PC-9 (cell line): ENCODE measurements around the gene CYFIP2. TPM values are rescaled to one million over a fixed set of nuclear protein-coding genes. Genes with fewer than 3 reads are reported as not detected.

Experiments
- BruUV-seq: library from RNA; stranded (reverse); fragments of 400-500 nt; replicated peaks from 2 replicates; lab custom pipeline; 2021; lab: Mats Ljungman, UMichigan
- CTCF ChIA-PET: fragments of 300-600 bp; sonication (Branson Sonifier 250); formaldehyde crosslinking; loops from one replicate; lab custom pipeline; 2022; ENCODE audit warnings: antibody characterized with exemption; lab: Charles Lee
- POLR2A ChIA-PET: fragments of 300-600 bp; sonication (Branson Sonifier 250); formaldehyde crosslinking; loops from one replicate; lab custom pipeline; 2022; ENCODE audit warnings: antibody characterized with exemption; ENCODE audit not compliant: unreplicated experiment; lab: Charles Lee
- DNase-seq, 2 experiments: peaks; one replicate each; pipeline versions ENCODE4 v3.0.0 to v3.0.0-alpha.2; 2015 to 2022; ENCODE audit warnings: mixed read lengths in 1 of 2
- H2AFZ ChIP-seq: fragments of 200-600 bp; sonication (generic); 2 replicates; pipeline ENCODE4 v1.8.1; 2017; ENCODE audit warnings: antibody characterized with exemption
- H3F3A ChIP-seq: fragments of 200-600 bp; sonication (generic); 2 replicates; pipeline ENCODE4 v1.8.1; 2017; ENCODE audit warnings: antibody characterized with exemption, mild to moderate bottlenecking, low read depth; ENCODE audit not compliant: insufficient read depth
- H3K27ac ChIP-seq: fragments of 200-600 bp; sonication (generic); 2 replicates; pipeline ENCODE4 v1.6.1; 2016; ENCODE audit warnings: mixed run types
- H3K27me3 ChIP-seq: fragments of 200-600 bp; sonication (generic); 2 replicates; pipeline ENCODE4 v1.6.1; 2016; ENCODE audit warnings: low read depth, mixed run types; ENCODE audit not compliant: insufficient read depth
- H3K36me3 ChIP-seq: fragments of 200-600 bp; sonication (generic); 2 replicates; pipeline ENCODE4 v1.6.1; 2016; ENCODE audit warnings: low read depth, mixed run types
- H3K4me1 ChIP-seq: fragments of 200-600 bp; sonication (generic); replicated peaks from 2 replicates; pipeline ENCODE4 v1.6.1; 2016; ENCODE audit warnings: mixed run types; ENCODE audit not compliant: insufficient read depth
- H3K4me2 ChIP-seq: fragments of 200-600 bp; sonication (generic); 2 replicates; pipeline ENCODE4 v1.6.1; 2017; ENCODE audit warnings: mixed run types
- H3K4me3 ChIP-seq: fragments of 200-600 bp; sonication (generic); 2 replicates; pipeline ENCODE4 v1.6.1; 2016; ENCODE audit warnings: mixed run types
- H3K79me2 ChIP-seq: fragments of 200-600 bp; sonication (generic); 2 replicates; pipeline ENCODE4 v1.6.1; 2017; ENCODE audit warnings: low read depth, mixed run types
- H3K9me2 ChIP-seq: fragments of 200-600 bp; sonication (generic); 2 replicates; pipeline ENCODE4 v1.8.1; 2017; ENCODE audit warnings: mild to moderate bottlenecking; ENCODE audit not compliant: insufficient read depth
- H3K9me3 ChIP-seq: fragments of 200-600 bp; sonication (generic); 2 replicates; pipeline ENCODE4 v1.8.1; 2016; ENCODE audit warnings: low read depth; ENCODE audit not compliant: insufficient read depth
- H4K20me1 ChIP-seq: fragments of 200-600 bp; sonication (generic); 2 replicates; pipeline ENCODE4 v1.8.1; 2017; ENCODE audit not compliant: insufficient read depth
- EZH2 ChIP-seq: fragments of 200-600 bp; sonication (generic); IDR thresholded peaks from 2 replicates; pipeline ENCODE4 v1.8.0; 2017; ENCODE audit warnings: antibody characterized with exemption, low read depth
- intact Hi-C: fragments of 100-400 bp; cut with micrococcal nuclease; formaldehyde crosslinking; loops from one replicate; pipeline ENCODE4 v1.10.0; 2022; ENCODE audit not compliant: unreplicated experiment
- total RNA-seq: library from RNA; stranded (reverse); gene quantifications from 2 replicates; pipeline ENCODE4 v1.2.3, GENCODE V29; 2021
- TF ChIP-seq, protein P1 (sequence below): fragments of 200-600 bp; sonication (generic); conservative IDR thresholded peaks from 2 replicates; pipeline ENCODE4 v1.6.1; 2017; ENCODE audit warnings: mixed run types, antibody characterized with exemption, mild to moderate bottlenecking, moderate library complexity

CYFIP2 gene
- total RNA-seq, 1 experiment from 2014 or later, result not detected

GRCh38 chr5:157290981-157291711, 25.2 kb downstream of the CYFIP2 start:
- no peak overlapping the region for H3K27ac ChIP-seq

GRCh38 chr5:157292599-157292998, 26.7 kb downstream of the CYFIP2 start:
- Histone ChIP-seq H3K4me2 (no peak overlapping the region), H3K4me1 (no peaks in the 10 kb centered on the region), H3K27ac (no peak overlapping the region), H3K79me2 (no peaks in the 10 kb centered on the region), H2AFZ (no peak overlapping the region), H3K4me3 (no peak overlapping the region), H4K20me1 (no peaks in the 10 kb centered on the region), H3K36me3 (no peaks in the 10 kb centered on the region), H3K9me2 (no peaks in the 10 kb centered on the region), H3K27me3 (peaks cover 38% of the 10 kb centered on the region), H3K9me3 (no peaks in the 10 kb centered on the region), H3F3A (no peaks in the 10 kb centered on the region)
- no peak for DNase-seq
- POLR2A ChIA-PET, result no interaction called here
- TF ChIP-seq, protein P1, sequence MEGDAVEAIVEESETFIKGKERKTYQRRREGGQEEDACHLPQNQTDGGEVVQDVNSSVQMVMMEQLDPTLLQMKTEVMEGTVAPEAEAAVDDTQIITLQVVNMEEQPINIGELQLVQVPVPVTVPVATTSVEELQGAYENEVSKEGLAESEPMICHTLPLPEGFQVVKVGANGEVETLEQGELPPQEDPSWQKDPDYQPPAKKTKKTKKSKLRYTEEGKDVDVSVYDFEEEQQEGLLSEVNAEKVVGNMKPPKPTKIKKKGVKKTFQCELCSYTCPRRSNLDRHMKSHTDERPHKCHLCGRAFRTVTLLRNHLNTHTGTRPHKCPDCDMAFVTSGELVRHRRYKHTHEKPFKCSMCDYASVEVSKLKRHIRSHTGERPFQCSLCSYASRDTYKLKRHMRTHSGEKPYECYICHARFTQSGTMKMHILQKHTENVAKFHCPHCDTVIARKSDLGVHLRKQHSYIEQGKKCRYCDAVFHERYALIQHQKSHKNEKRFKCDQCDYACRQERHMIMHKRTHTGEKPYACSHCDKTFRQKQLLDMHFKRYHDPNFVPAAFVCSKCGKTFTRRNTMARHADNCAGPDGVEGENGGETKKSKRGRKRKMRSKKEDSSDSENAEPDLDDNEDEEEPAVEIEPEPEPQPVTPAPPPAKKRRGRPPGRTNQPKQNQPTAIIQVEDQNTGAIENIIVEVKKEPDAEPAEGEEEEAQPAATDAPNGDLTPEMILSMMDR, result no peak
- no peak for TF ChIP-seq EZH2
- no TSS peak for BruUV-seq
- CTCF ChIA-PET, result no interaction called here
- intact Hi-C loops, result loop anchor here (5.0 kb wide), 1 partner anchor 850 kb away; no protein-coding TSS in a partner anchor

More at GRCh38 chr5:157290981-157291711, 25.2 kb downstream of the CYFIP2 start:
- BruUV-seq, result no TSS peak
- Histone ChIP-seq H2AFZ (no peak overlapping the region), H4K20me1 (no peaks in the 10 kb centered on the region), H3K36me3 (no peaks in the 10 kb centered on the region), H3K9me3 (no peaks in the 10 kb centered on the region), H3K4me1 (no peaks in the 10 kb centered on the region), H3K9me2 (no peaks in the 10 kb centered on the region), H3F3A (no peaks in the 10 kb centered on the region), H3K27me3 (peaks cover 40% of the 10 kb centered on the region), H3K79me2 (no peaks in the 10 kb centered on the region), H3K4me3 (no peak overlapping the region), H3K4me2 (no peak overlapping the region)
- TF ChIP-seq EZH2, result no peak
- TF ChIP-seq, protein P1, result no peak
- no peak for DNase-seq
- ChIA-PET POLR2A (no interaction called here), CTCF (no interaction called here)
- intact Hi-C loops, result loop anchor here (5.0 kb wide), 1 partner anchor 849 kb away; no protein-coding TSS in a partner anchor

GRCh38 chr5:157294407-157295091, 28.6 kb downstream of the CYFIP2 start:
- no peaks in the 10 kb centered on the region for H4K20me1 ChIP-seq
- no peaks in the 10 kb centered on the region for H3K4me1 ChIP-seq
- intact Hi-C loops, result loop anchor here (5.0 kb wide), 1 partner anchor 852 kb away; no protein-coding TSS in a partner anchor
- no peak overlapping the region for H2AFZ ChIP-seq
- DNase-seq, result no peak
- no peak overlapping the region for H3K4me2 ChIP-seq
- no peaks in the 10 kb centered on the region for H3K9me2 ChIP-seq
- H3K27me3 ChIP-seq, result peaks cover 38% of the 10 kb centered on the region
- no TSS peak for BruUV-seq
- no peak overlapping the region for H3K4me3 ChIP-seq
- no peak overlapping the region for H3K27ac ChIP-seq
- no peak for TF ChIP-seq EZH2
- TF ChIP-seq, protein P1, result no peak
- no peaks in the 10 kb centered on the region for H3K36me3 ChIP-seq
- no peaks in the 10 kb centered on the region for H3K9me3 ChIP-seq
- no peaks in the 10 kb centered on the region for H3K79me2 ChIP-seq
- no peaks in the 10 kb centered on the region for H3F3A ChIP-seq
- POLR2A ChIA-PET, result no interaction called here
- CTCF ChIA-PET, result no interaction called here
